Prostate gland (tissue), 2 donors: ENCODE results near the gene ARMC2. TPM values are rescaled to one million over a fixed set of nuclear protein-coding genes. Genes with fewer than 3 reads are reported as not detected.

Source experiments
- DNase-seq: peaks from one replicate; pipeline ENCODE4 v3.0.0-alpha.2; 2019; ENCODE audit warnings: low spot score
- H3K27ac ChIP-seq, 2 donors: fragments of 200-600 bp; sonication (generic); 2 replicates each; pipeline ENCODE4 v1.5.1; 2017 to 2019
- H3K27me3 ChIP-seq: fragments of 200-600 bp; sonication (generic); replicated peaks from 2 replicates; pipeline ENCODE4 v1.5.1; 2019; ENCODE audit not compliant: insufficient read depth
- H3K36me3 ChIP-seq, 2 donors: fragments of 200-600 bp; sonication (generic); 1 replicate in 1 of 2; 2 replicates in 1 of 2; pipeline versions ENCODE4 v1.5.1 to v1.8.1; 2017 to 2019
- H3K4me1 ChIP-seq: fragments of 200-600 bp; sonication (generic); replicated peaks from 2 replicates; pipeline ENCODE4 v1.5.1; 2019
- H3K4me3 ChIP-seq, 2 donors: fragments of 200-600 bp; sonication (generic); 2 replicates each; pipeline ENCODE4 v1.5.1; 2017 to 2019
- H3K9me3 ChIP-seq: fragments of 200-600 bp; sonication (generic); 2 replicates; pipeline ENCODE4 v1.5.1; 2017
- POLR2A ChIP-seq: fragments of 450-650 bp; IDR thresholded peaks from one replicate; pipeline ENCODE4 v1.6.1; 2016; ENCODE audit warnings: antibody characterized with exemption, mild to moderate bottlenecking
- POLR2AphosphoS5 ChIP-seq: sonication (generic); formaldehyde crosslinking; IDR thresholded peaks from one replicate; pipeline ENCODE4 v1.6.1; 2017; ENCODE audit warnings: antibody characterized with exemption
- WGBS: methylation state at CpG from one replicate; pipeline ENCODE4 v1.1.5; 2018; 5-methylcytosine and 5-hydroxymethylcytosine counted together
- intact Hi-C: fragments of 100-400 bp; cut with DNase I; formaldehyde crosslinking; loops from one replicate; pipeline ENCODE4 v1.14.2; 2022
- total RNA-seq, 2 donors: library from RNA; depleted of rRNA; stranded (reverse); fragments of >200 nt; gene quantifications; one replicate each; pipeline ENCODE4 v1.1.0, GENCODE V29; 2016
- TF ChIP-seq, protein P1 (sequence below), 4 experiments: fragments of 200-600 bp in 2 of 4; fragments of 450-650 bp in 2 of 4; sonication (generic) in 2 of 4; IDR thresholded peaks; 1 replicate in 3 of 4; 2 replicates in 1 of 4; pipeline ENCODE4 v1.5.1; 2016 to 2019; ENCODE audit warnings: antibody characterized with exemption in 4 of 4, mild to moderate bottlenecking in 2 of 4, moderate library complexity in 2 of 4

ARMC2 gene, protein sequence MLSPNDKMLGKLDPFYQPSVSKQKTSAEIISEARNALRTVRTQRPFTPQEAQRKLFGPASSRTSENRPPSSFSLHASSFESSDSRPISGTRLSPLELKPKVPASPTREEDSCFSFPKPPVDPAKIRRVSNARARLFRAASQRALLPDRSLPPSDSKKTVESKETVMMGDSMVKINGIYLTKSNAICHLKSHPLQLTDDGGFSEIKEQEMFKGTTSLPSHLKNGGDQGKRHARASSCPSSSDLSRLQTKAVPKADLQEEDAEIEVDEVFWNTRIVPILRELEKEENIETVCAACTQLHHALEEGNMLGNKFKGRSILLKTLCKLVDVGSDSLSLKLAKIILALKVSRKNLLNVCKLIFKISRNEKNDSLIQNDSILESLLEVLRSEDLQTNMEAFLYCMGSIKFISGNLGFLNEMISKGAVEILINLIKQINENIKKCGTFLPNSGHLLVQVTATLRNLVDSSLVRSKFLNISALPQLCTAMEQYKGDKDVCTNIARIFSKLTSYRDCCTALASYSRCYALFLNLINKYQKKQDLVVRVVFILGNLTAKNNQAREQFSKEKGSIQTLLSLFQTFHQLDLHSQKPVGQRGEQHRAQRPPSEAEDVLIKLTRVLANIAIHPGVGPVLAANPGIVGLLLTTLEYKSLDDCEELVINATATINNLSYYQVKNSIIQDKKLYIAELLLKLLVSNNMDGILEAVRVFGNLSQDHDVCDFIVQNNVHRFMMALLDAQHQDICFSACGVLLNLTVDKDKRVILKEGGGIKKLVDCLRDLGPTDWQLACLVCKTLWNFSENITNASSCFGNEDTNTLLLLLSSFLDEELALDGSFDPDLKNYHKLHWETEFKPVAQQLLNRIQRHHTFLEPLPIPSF
- 1 to 10 TPM; 2.0 to 8.4 TPM for total RNA-seq

GRCh38 chr6:108848116-108848868 is at the start of gene ARMC2:
ARMC2 (plus strand) TSS chr6:108848422; CDS start chr6:108854268, 5,846 bp downstream.
- 1% methylated on average over 60 of the region's 61 CpGs for WGBS
- DNase-seq = peak; percentile 79
- peak within 1 kb of the TSS; percentile 50 to 58 for H3K4me3 ChIP-seq
- H3K9me3 ChIP-seq = no peaks in the 10 kb centered on the region
- peak within 1 kb of the TSS; percentile 59 to 62 for H3K27ac ChIP-seq
- H3K36me3 ChIP-seq = no peaks in the 10 kb centered on the region
- no peaks in the 10 kb centered on the region for H3K4me1 ChIP-seq
- H3K27me3 ChIP-seq = no peaks in the 10 kb centered on the region
- TF ChIP-seq POLR2A = peak; percentile 61
- TF ChIP-seq, protein P1, sequence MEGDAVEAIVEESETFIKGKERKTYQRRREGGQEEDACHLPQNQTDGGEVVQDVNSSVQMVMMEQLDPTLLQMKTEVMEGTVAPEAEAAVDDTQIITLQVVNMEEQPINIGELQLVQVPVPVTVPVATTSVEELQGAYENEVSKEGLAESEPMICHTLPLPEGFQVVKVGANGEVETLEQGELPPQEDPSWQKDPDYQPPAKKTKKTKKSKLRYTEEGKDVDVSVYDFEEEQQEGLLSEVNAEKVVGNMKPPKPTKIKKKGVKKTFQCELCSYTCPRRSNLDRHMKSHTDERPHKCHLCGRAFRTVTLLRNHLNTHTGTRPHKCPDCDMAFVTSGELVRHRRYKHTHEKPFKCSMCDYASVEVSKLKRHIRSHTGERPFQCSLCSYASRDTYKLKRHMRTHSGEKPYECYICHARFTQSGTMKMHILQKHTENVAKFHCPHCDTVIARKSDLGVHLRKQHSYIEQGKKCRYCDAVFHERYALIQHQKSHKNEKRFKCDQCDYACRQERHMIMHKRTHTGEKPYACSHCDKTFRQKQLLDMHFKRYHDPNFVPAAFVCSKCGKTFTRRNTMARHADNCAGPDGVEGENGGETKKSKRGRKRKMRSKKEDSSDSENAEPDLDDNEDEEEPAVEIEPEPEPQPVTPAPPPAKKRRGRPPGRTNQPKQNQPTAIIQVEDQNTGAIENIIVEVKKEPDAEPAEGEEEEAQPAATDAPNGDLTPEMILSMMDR (IDR thresholded peaks at IDR 0.05) = no peak
- peak; percentile 96 for TF ChIP-seq POLR2AphosphoS5
- intact Hi-C loops = loop anchor here (10.0 kb wide), 1 partner anchor 227 kb away; no protein-coding TSS in a partner anchor

DNA sequence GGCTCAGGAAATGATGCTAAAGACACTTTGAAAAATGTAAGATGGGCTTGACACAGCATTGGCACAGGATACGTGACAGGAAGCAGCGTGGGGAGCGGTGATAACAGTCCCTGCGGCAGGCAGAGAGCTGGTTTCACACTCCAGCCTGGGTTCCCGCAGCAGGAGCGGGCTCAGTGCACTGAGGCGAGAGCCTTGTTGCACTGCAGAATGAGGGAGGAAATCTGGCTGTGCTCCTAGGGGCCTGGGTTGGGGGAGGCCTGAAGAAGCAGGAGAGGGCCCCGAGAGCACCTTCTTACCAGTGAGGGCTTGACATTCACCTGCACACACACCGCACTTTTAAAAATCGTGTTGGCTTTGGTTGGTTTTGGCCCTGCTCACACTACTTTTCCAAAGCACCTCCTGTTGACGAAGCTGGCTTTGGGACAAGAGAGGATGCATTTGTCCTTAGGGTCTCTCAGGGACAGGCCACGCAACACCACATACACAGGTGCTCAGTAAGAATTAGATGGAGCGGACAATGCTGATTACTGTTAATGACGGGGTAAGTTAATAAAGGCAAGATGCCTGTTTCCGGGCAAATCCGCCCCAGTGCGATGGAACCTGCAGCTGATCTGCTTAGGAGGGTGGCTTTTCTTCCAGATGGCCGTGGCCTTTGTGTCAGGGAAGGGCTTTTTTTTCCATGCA is 49.4 kb upstream of the ARMC2 start:
- H3K36me3 ChIP-seq = no peaks in the 10 kb centered on the region
- 63% methylated on average over 18 of the region's 18 CpGs for WGBS
- no peak for DNase-seq
- H3K27ac ChIP-seq = no peak overlapping the region
- intact Hi-C loops = no loop called here
- no peaks in the 10 kb centered on the region for H3K27me3 ChIP-seq
- H3K4me1 ChIP-seq = no peaks in the 10 kb centered on the region
- H3K4me3 ChIP-seq = no peak overlapping the region
- H3K9me3 ChIP-seq = no peaks in the 10 kb centered on the region
- TF ChIP-seq, protein P1 (IDR thresholded peaks at IDR 0.05) = no peak
- no peak for TF ChIP-seq POLR2AphosphoS5
- TF ChIP-seq POLR2A = no peak

DNA sequence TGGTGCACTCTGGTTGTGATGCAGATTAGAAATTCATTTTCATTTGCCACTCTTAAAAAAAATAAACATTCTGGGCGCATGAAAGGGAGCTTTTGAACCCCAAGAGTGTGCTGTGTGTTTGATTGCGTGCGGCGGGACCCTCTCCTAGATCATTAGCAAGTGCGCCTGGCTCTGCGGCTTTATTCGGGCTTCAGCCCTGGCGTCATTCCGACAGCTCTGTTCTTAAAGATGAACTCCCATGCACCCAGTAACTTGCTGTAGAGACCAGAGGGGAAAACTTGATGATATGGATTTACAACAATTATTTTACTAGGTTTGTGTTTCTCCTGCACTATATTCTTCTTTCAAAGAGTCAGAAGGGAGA is 48.9 kb upstream of the ARMC2 start:
- intact Hi-C loops = no loop called here
- DNase-seq = no peak
- Histone ChIP-seq H3K4me1 (no peaks in the 10 kb centered on the region), H3K27me3 (no peaks in the 10 kb centered on the region), H3K36me3 (no peaks in the 10 kb centered on the region), H3K27ac (no peak overlapping the region), H3K4me3 (no peak overlapping the region), H3K9me3 (no peaks in the 10 kb centered on the region)
- 96% methylated on average over 9 of the region's 9 CpGs for WGBS
- TF ChIP-seq, protein P1 (IDR thresholded peaks at IDR 0.05) = no peak
- no peak for TF ChIP-seq POLR2AphosphoS5
- no peak for TF ChIP-seq POLR2A

DNA sequence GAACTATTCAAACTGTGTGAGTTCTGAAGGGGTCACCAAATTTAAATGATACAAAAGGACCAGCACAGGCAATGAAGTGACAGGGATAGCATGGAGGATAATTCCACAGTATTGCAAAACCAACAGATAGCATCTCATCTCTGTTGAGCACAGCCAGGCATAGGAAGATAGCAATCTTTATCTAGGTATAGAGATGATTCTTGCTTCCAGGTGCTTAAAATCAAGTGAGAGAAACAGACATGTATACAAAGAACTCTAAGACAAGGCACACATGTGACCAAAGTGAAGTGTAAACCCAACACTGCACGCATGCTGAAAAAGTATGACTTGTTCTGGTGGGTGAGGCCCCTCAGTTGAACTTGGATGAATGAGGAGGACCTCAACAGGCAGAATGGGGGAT is 48.4 kb upstream of the ARMC2 start:
- H3K4me1 ChIP-seq = no peaks in the 10 kb centered on the region

More for the DNA sequence above, 48.4 kb upstream of the ARMC2 start:
- Histone ChIP-seq H3K9me3 (no peaks in the 10 kb centered on the region), H3K27ac (no peak overlapping the region), H3K4me3 (no peak overlapping the region), H3K27me3 (no peaks in the 10 kb centered on the region), H3K36me3 (no peaks in the 10 kb centered on the region)
- TF ChIP-seq POLR2AphosphoS5 (no peak), POLR2A (no peak)
- TF ChIP-seq, protein P1 (IDR thresholded peaks at IDR 0.05) = no peak
- no peak for DNase-seq
- 79% methylated on average over 1 of the region's 1 CpG for WGBS
- intact Hi-C loops = no loop called here
